ENCODE measurements around the gene AMZ1.

AMZ1 gene

GRCh38 chr7:2750004-2750407 is 62.0 kb downstream of the AMZ1 start:
- DNase-seq (ENCODE audit: low spot score), result no peak

- DNase-seq (ENCODE audit: low spot score), result no peak
These were observed 63.1 kb downstream of the AMZ1 start for GRCh38 chr7:2751086-2751485.

- DNase-seq (ENCODE audit: low spot score), result no peak
These were observed 65.1 kb downstream of the AMZ1 start for GRCh38 chr7:2753148-2753547.

GRCh38 chr7:2754086-2754485 is 66.1 kb downstream of the AMZ1 start:
- DNase-seq (ENCODE audit: low spot score), result no peak

GRCh38 chr7:2754912-2755311 is 66.9 kb downstream of the AMZ1 start:
- no peak for DNase-seq (ENCODE audit: low spot score)

GRCh38 chr7:2755531-2755930 is 67.5 kb downstream of the AMZ1 start:
- DNase-seq (ENCODE audit: low spot score), result no peak

- DNase-seq (ENCODE audit: low spot score), result no peak
These were observed 69.4 kb downstream of the AMZ1 start for GRCh38 chr7:2757361-2757903.

- no peak for DNase-seq (ENCODE audit: low spot score)
These were observed 70.1 kb downstream of the AMZ1 start for GRCh38 chr7:2757904-2758672.

- DNase-seq (ENCODE audit: low spot score), result no peak
These were observed 70.9 kb downstream of the AMZ1 start for GRCh38 chr7:2758673-2759616.

- no peak for DNase-seq (ENCODE audit: low spot score)
These were observed 71.7 kb downstream of the AMZ1 start for GRCh38 chr7:2759736-2760097.

GRCh38 chr7:2760098-2760889 is 72.3 kb downstream of the AMZ1 start:
- DNase-seq (ENCODE audit: low spot score), result peak; percentile 62

GRCh38 chr7:2761131-2761624 is 73.2 kb downstream of the AMZ1 start:
- DNase-seq (ENCODE audit: low spot score), result no peak

GRCh38 chr7:2761801-2762497 is 73.9 kb downstream of the AMZ1 start:
- no peak for DNase-seq (ENCODE audit: low spot score)

GRCh38 chr7:2763597-2763996 is 75.6 kb downstream of the AMZ1 start:
- no peak for DNase-seq (ENCODE audit: low spot score)

GRCh38 chr7:2764621-2765020 is 76.6 kb downstream of the AMZ1 start:
- no peak for DNase-seq (ENCODE audit: low spot score)

All from ecto neural progenitor cell (in vitro differentiated cells).